Gastrocnemius medialis (tissue), 4 donors: Measurements from ENCODE around the gene METAP1. TPM values are rescaled to one million over a fixed set of nuclear protein-coding genes. Genes with fewer than 3 reads are reported as not detected.
A peak's percentile ranks its signal among the peaks of the same experiment; 100 is the strongest.

Experiments
- ATAC-seq, 2 donors: fragments of 150-250 bp; one replicate each; pipeline ENCODE4 v1.9.1; 2016
- DNase-seq, 2 donors: peaks; one replicate each; pipeline ENCODE4 v3.0.0-alpha.2; 2019
- H3K27ac ChIP-seq, 4 donors: fragments of 200-600 bp; sonication (generic); 1 replicate in 1 of 4; 2 replicates in 3 of 4; pipeline ENCODE4 v1.5.1; 2016 to 2018; ENCODE audit warnings: mild to moderate bottlenecking in 2 of 4, moderate library complexity in 1 of 4
- H3K27me3 ChIP-seq, 3 donors: fragments of 200-600 bp; sonication (generic) in 2 of 3; 1 replicate in 1 of 3; 2 replicates in 2 of 3; pipeline versions ENCODE4 v1.5.1 to v1.6.0; 2016 to 2019; ENCODE audit warnings: mild to moderate bottlenecking in 1 of 3, moderate library complexity in 1 of 3
- H3K36me3 ChIP-seq, 2 donors: fragments of 200-600 bp; sonication (generic) in 1 of 2; one replicate each; pipeline ENCODE4 v1.5.1; 2017 to 2018
- H3K4me1 ChIP-seq, 2 donors: fragments of 200-600 bp; sonication (generic) in 1 of 2; one replicate each; pipeline ENCODE4 v1.5.1; 2016 to 2017; ENCODE audit warnings: mild to moderate bottlenecking in 2 of 2
- H3K4me3 ChIP-seq, 4 donors: fragments of 200-600 bp; sonication (generic) in 3 of 4; 1 replicate in 1 of 4; 2 replicates in 3 of 4; pipeline ENCODE4 v1.5.1; 2016 to 2019; ENCODE audit warnings: mild to moderate bottlenecking in 2 of 4
- H3K9me3 ChIP-seq, 3 donors: fragments of 200-600 bp; sonication (generic) in 2 of 3; 1 replicate in 1 of 3; 2 replicates in 2 of 3; pipeline ENCODE4 v1.5.1; 2016 to 2019
- CTCF ChIP-seq, 5 experiments: fragments of 450-650 bp in 3 of 5; fragments of 200-600 bp in 2 of 5; sonication (generic) in 2 of 5; IDR thresholded peaks in 4 of 5; conservative IDR thresholded peaks in 1 of 5; 1 replicate in 4 of 5; 2 replicates in 1 of 5; pipeline ENCODE4 v1.5.1; 2016 to 2019; ENCODE audit warnings: antibody characterized with exemption in 5 of 5, mild to moderate bottlenecking in 3 of 5, moderate library complexity in 3 of 5
- POLR2A ChIP-seq, 2 donors: fragments of 450-650 bp; IDR thresholded peaks; one replicate each; pipeline ENCODE4 v1.6.1; 2017; ENCODE audit warnings: antibody characterized with exemption in 2 of 2, mild to moderate bottlenecking in 2 of 2, moderate library complexity in 2 of 2
- in situ Hi-C, 4 donors: fragments of 200-750 bp; cut with MboI; loops; one replicate each; pipeline versions ENCODE4 v1.15.0 to v1.8.0; 2017; ENCODE audit warnings: low sequenced_read_pairs in 4 of 4
- intact Hi-C: fragments of 100-400 bp; cut with DNase I; formaldehyde crosslinking; loops from one replicate; pipeline ENCODE4 v1.15.1; 2023; ENCODE audit warnings: low total_unique reads
- total RNA-seq, 4 donors: library from RNA; depleted of rRNA; stranded (reverse); fragments of >200 nt; gene quantifications; one replicate each; pipeline versions ENCODE4 v1.1.0 to v1.2.3, GENCODE V29; 2016

METAP1 gene
- total RNA-seq, 4 donors from 2014 or later = 33.3 to 45.0 (median 37.9) TPM

- Histone ChIP-seq H3K4me3 (peak overlapping the region; percentile 76 to 100 (median 93)), H3K36me3 (no peaks in the 10 kb centered on the region), H3K4me1 (peaks cover 13 to 16% of the 10 kb centered on the region in 2 donors), H3K27ac (peak overlapping the region; percentile 80 to 96 (median 94)), H3K9me3 (no peaks in the 10 kb centered on the region), H3K27me3 (no peaks in the 10 kb centered on the region)
- in situ Hi-C loops = loop anchor here in 3 of 4 donors (5.0 to 25.0 kb wide), 5 partner anchors 56 to 416 kb away; no protein-coding TSS in a partner anchor
- TF ChIP-seq POLR2A (IDR thresholded peaks at IDR 0.05) (peak in 1 of 2 donors; percentile 15), CTCF (IDR thresholded peaks at IDR 0.05 in 4 of 5, conservative IDR thresholded peaks at IDR 0.05 in 1 of 5) (no peak)
- ATAC-seq (peak; percentile 2 to 39), DNase-seq (peak in 1 of 2 donors; percentile 12)
- intact Hi-C loops = loop anchor here (5.0 kb wide), 3 partner anchors 326 to 411 kb away; partner anchors contain the start of genes ADH1B and TSPAN5
Measured at GRCh38 chr4:98996056-98996764, 689 bp downstream of the METAP1 start.

GRCh38 chr4:98996765-98997068, 1.2 kb downstream of the METAP1 start:
- DNase-seq (no peak), ATAC-seq (no peak)
- peaks cover 13 to 16% of the 10 kb centered on the region in 2 donors for H3K4me1 ChIP-seq
- H3K27ac ChIP-seq = peak overlapping the region; percentile 80 to 96 (median 94)
- H3K9me3 ChIP-seq = no peaks in the 10 kb centered on the region
- H3K27me3 ChIP-seq = no peaks in the 10 kb centered on the region
- intact Hi-C loops (loop anchor here (5.0 kb wide), 3 partner anchors 326 to 411 kb away; partner anchors contain the start of genes ADH1B and TSPAN5), in situ Hi-C loops (loop anchor here in 3 of 4 donors (5.0 to 25.0 kb wide), 5 partner anchors 56 to 416 kb away; no protein-coding TSS in a partner anchor)
- TF ChIP-seq POLR2A (IDR thresholded peaks at IDR 0.05) = no peak
- no peak for TF ChIP-seq CTCF (IDR thresholded peaks at IDR 0.05 in 4 of 5, conservative IDR thresholded peaks at IDR 0.05 in 1 of 5)
- H3K36me3 ChIP-seq = no peaks in the 10 kb centered on the region
- peak overlapping the region; percentile 76 to 100 (median 93) for H3K4me3 ChIP-seq

GRCh38 chr4:98997166-98997565, 1.6 kb downstream of the METAP1 start:
- in situ Hi-C loops (loop anchor here in 3 of 4 donors (5.0 to 25.0 kb wide), 5 partner anchors 55 to 415 kb away; no protein-coding TSS in a partner anchor), intact Hi-C loops (loop anchor here (5.0 kb wide), 3 partner anchors 325 to 410 kb away; partner anchors contain the start of genes ADH1B and TSPAN5)
- Histone ChIP-seq H3K27me3 (no peaks in the 10 kb centered on the region), H3K9me3 (no peaks in the 10 kb centered on the region), H3K36me3 (no peaks in the 10 kb centered on the region), H3K4me1 (peaks cover 13 to 16% of the 10 kb centered on the region in 2 donors), H3K4me3 (peak overlapping the region in 1 of 4 donors; percentile 95), H3K27ac (peak overlapping the region; percentile 80 to 96 (median 94))
- DNase-seq = no peak
- TF ChIP-seq CTCF (IDR thresholded peaks at IDR 0.05 in 4 of 5, conservative IDR thresholded peaks at IDR 0.05 in 1 of 5) (no peak), POLR2A (IDR thresholded peaks at IDR 0.05) (no peak)
- ATAC-seq = no peak

- Histone ChIP-seq H3K4me3 (no peak overlapping the region), H3K27me3 (no peaks in the 10 kb centered on the region), H3K9me3 (no peaks in the 10 kb centered on the region), H3K27ac (no peak overlapping the region), H3K4me1 (peaks cover 13 to 16% of the 10 kb centered on the region in 2 donors), H3K36me3 (no peaks in the 10 kb centered on the region)
- in situ Hi-C loops (loop anchor here in 3 of 4 donors (5.0 to 25.0 kb wide), 5 partner anchors 54 to 414 kb away; no protein-coding TSS in a partner anchor), intact Hi-C loops (loop anchor here (5.0 kb wide), 3 partner anchors 324 to 409 kb away; partner anchors contain the start of genes ADH1B and TSPAN5)
- ATAC-seq = no peak
- no peak for TF ChIP-seq POLR2A (IDR thresholded peaks at IDR 0.05)
- no peak for TF ChIP-seq CTCF (IDR thresholded peaks at IDR 0.05 in 4 of 5, conservative IDR thresholded peaks at IDR 0.05 in 1 of 5)
- DNase-seq = no peak
Measured at GRCh38 chr4:98998551-98998950, 3.0 kb downstream of the METAP1 start.
